Inflammatory macrophage treated with lipopolysaccharide for 4 hours (primary cell): ENCODE data around the gene GABRB2.

Experiments used
- DNase-seq: peaks from one replicate; pipeline ENCODE4 v3.0.0-alpha.2; 2020

Gene GABRB2

DNA sequence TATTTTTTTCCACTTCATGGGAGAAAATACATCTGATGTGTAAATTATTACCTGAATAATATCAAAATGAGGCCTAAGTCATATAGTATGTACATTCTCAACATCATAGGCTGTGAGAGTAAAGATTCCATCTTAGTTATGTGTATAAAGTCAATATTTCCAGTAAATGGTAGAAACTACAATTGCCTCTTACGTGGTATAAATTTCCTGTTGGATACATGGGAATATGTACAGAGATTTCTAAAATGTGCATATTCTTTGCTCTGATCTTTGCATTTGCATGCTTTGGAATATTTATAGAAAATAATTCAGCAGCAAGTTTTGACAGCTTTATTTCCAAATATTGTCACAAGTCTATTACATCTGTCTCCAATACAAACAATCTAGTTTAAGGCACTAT is 78.8 kb downstream of the GABRB2 start:
- no peak for DNase-seq

DNA sequence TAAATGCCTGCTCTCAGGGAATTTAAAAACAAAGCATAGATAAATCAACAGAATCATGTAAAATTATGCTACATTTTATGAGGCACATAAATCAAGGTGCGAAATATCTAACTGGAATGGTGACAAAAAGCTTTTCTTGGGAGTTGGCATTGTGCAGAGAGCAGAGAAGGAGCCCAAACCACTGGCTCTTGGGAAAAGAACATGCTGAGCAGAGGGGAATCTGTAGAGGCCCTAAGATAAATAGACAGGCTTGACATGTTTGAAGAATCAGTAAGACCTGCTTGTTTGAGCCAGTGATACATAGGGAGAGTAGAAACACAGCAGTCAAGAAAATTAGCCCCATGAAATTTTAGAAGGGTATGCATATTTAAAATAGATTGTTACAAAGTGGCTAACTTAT is 85.8 kb downstream of the GABRB2 start:
- no peak for DNase-seq

DNA sequence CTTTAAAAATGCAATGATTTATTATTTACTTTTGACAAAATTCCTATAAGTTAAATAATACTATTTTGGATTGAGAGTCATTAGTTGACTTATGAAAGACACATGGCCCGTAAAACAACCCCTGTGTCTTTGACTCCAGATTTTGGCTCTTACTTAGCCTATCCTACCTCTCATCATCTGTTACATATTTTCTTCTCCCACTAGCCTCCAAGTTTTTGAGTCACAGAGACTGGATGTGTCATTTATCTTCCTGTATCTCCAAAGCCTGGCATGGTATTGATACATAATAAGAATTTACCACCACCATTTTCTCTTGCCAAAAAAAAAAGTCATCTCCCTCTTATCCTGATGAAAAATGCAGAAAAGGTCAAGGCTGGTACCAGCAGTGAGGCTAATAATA is 99.9 kb downstream of the GABRB2 start:
- no peak for DNase-seq

DNA sequence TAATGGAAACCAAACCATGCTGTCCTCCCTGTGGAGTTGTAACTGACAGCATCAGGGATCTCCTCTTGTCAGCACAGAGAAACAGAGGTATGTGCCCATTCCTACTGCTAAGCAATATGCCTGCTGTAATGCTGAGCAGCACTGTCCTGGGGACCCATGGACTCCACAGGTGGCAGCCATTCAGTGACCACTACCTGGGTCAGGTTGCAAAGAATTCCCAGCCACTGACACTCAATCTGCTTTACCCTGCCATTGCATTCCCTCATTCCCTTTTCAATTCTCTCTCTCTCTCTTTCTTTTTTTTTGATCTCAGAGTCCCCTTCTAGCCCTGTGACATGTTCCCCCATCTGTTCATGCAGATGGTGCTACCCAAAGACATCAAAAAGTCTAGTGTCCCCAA is 104.1 kb downstream of the GABRB2 start:
- no peak for DNase-seq

DNA sequence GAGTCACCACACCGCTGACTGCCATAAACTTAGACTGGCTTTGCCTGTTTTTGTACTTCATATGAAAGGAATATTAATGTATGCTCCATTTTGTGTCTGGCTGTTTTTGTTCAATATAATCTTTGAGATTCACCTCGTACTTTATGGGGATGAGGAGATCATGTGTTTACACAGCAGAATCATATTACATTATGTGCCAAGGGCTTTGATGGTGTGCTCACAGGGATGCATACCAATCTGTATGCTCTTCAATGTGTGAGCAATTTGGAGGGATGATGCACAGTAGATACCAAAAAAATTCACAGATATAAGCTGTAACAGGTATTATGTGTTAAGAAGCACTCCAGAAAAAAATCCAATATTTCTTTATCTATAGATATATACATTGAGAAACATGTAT is 113.7 kb downstream of the GABRB2 start:
- DNase-seq: no peak

DNA sequence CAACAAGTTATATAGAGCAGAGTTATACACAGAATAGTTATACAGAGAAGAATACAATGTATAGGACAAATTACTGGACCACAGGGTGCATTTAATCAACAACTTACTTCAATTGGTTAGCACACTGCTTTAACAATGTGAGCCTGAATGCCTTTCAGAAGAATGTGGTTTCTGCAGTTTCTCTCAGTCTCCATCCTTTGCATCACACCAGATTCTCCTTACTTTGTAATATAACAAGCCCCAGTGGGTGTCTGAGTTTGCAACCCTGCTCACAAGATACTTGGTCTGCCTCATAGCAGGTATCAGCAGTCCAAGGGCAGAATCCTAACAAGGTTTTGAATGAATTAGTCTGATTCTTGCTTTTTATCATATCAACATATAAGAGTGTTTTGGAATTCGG is 114.6 kb downstream of the GABRB2 start:
- no peak for DNase-seq

DNA sequence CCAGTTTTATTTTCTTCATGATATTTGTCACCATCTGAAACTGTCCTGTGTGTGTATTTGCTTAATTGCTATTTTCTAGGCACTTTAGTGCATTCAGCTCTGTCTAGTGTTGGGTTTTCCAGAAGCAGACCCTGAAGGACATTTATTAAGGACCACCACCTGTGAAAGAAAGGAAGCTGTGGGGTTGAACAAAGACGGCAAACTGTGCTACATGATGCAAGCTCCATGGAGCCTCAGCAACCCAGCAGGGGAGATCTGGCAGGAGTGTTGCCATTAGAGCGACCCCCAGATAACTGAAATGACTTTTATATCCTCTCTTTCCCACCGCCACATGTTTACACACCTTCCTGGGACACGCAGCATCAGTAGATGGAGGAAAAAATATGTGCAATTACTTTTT is 125.5 kb downstream of the GABRB2 start:
- no peak for DNase-seq

DNA sequence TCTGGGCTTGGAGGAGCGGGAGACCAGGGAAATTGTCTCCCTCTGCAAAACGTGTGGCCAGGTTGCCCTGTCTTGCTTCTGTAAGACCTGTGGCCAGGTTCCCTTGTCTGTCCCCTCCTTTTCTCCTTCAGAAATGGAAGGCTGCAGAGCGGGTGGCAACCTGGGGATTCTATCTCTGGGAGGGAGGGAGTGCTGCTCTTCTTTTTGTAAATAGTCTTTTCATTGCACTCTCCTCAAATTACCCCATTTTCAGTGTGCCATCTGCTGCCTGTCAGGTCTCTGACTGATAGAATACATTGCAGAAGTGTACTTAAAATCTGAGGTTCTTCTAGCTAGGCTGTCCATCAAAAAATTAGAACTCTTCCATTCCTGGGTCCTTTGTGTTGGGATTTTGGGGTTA is 126.0 kb downstream of the GABRB2 start:
- no peak for DNase-seq

DNA sequence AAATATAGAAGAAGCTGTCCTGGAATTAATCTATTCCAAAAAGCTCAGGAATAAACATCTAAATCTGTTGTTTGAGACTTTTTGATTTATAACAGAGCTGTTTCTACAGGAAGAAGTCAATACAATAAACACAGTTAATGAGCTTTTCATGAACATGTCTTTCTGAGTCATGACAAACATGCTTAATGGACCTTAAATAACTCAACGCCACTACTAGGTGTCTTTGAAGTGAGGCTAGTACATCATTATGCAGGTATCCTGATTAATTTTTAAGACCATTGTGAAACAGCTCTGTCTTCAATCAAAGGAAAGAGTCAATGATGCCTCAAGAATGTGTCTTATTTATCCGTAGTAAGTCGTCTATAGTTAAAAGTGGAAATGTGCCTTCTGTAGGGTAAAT is 131.6 kb downstream of the GABRB2 start:
- no peak for DNase-seq

DNA sequence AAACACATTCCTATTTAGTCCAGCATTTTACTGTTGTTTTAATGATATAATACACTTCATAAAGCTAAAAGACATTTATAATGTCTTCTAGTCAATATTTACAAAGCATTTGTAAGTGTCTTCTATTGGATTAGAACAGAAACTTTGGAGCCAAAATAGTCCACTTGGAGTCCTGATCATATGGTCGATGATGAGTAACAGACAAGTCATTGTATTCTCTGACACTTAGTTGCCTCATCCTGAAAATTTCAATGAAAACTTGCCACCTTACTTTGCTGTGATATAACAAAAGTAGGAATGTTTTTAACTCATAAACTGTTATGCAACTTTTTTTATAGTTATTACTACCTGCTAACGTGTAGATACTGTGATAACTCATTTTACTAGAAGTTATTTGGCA is 132.5 kb downstream of the GABRB2 start:
- no peak for DNase-seq

DNA sequence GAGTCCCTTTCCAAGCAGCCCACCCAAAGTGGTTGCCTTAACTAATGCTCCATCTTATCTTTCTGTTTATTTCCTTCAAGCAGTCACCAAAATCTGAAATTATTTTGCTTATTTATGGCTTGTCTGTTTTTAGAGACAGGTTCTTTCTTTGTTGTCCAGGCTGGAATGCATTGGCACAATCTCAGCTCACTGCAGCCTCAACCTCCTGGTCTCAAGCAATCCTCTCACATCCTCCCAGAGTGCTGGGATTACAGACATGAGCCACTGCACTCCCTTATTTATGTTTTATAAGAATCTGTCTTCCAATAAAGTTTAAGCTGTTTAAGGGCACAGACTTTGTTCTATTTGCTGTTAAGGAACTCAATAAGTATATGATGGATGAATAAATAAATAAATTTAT is 133.7 kb downstream of the GABRB2 start:
- DNase-seq: no peak

DNA sequence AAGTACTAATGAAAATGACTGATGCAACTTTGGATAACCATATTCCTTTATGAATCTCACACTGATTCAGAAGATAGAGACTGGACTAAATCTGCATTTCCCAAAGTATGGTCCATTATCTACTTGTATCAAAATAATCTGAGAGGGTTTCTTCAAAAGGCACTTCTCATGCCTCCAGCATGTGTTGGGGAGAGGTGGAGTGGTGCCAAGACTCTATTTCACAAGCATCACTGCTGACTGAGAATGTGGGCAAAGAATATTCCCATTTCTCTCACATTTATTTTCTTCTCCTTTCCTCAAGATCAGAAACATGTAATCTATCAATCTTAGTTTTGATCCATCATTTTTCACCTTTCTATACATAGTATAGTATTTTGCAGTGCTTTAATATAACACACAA is 135.4 kb downstream of the GABRB2 start:
- no peak for DNase-seq

DNA sequence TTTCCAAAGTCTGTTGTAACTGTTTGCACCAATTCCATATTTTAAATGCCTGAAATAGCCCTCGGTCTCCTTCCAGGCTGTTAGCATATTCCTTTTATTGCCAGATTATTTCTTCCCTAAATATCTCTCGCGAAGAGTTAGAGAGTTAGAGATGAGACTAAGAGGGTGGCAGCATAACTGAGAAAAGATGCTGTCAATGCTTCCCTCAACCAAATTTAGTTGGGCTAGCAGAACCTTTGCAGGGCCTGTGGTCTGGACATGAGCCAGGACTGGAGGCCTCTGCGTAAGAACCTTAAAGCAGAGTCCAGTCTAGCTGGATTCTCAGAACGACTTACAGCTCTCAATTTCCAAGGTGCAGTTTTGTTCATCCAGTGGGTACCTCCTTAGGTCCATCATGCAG is 135.9 kb downstream of the GABRB2 start:
- no peak for DNase-seq

DNA sequence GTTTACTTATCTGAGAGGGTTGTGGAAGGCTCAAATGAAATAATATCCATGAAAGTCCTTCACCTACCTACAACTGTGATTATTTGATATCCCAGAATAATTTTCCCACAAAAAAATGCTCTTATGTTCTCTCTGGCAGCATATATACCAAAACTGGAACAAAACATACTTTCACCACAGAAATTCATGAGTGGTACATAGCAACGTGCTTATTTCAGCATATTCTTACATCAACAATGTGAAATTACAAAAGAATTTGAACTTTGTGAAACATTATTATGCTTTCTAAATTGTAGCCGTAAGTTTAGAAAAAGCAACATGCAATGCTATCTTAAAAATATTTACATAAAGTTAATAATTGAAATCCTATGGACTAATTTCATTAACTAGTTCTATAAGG is 137.1 kb downstream of the GABRB2 start:
- DNase-seq: no peak

DNA sequence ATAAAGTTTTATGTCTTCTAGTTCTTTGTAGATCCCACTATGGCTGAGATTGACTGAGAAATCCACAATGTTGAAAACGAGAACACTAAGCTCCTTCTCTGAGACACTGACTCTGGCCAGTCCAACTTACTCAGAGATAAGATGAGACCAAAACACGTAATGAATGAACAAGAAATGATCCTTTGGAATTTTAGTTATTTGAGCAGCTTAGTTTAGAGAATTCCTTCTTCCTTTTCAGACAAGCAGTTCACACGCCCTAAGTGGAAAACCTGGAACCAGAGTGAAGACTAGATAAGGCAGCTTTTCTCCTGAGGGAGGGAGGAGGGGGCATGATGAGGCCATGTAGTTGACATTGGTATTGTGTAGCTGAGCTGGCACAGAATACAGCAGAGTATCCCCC is 139.6 kb downstream of the GABRB2 start:
- no peak for DNase-seq

DNA sequence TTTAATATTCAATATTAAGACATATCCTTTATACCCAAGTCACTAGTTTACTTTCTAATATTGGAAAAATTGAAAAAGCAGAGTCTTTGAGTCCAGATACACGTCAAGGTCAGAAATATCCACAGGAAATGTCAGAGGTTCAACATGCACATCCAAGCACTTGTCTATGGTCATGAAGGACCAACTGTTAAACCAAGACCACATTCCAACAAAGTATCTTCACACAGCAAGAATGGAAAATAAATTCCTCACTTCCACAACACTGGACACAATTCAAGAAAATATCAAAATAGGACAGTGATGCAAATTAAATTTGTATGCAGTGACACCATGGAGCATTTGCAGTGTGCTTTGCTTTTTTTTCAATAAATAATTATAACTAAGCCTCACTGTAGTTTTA is 142.5 kb downstream of the GABRB2 start:
- no peak for DNase-seq

DNA sequence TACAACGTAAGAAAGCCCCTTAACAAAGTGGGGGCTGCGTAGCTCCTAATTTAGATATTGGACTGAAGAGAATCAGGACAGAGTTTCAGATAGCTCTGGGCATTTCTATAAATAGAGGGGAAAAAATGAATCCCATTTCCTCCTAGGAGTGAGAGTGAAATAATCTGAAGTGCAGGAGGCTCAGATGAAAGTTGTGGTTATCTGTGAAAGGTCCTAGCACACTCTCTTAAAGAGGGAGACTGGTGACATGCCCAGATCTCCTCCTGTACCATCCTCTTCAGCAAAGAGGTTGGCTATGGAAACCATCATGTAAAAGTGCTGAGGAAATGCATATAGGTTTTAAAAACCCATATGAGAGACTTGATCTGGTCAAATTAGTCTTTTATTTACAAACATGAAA is 143.4 kb downstream of the GABRB2 start:
- no peak for DNase-seq

DNA sequence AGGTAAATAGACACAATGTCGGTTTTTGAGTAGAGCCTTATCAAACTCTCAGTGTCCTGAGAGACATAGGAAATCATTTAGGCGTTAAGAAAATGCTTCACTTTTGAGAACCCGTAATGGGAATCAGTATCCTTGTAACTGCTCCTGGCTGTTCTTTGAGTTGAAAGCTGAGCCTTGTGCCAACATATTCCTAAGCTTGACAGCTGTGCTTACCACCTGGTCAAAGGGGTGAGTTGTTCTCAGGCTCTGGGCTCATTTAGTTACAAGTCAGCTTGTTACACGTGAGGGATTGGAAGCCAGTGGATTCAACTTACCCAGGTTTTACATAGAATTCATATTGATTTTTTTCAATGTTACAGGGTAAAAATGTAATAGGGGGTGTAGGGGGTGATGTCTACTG is 145.9 kb downstream of the GABRB2 start:
- DNase-seq: no peak

DNA sequence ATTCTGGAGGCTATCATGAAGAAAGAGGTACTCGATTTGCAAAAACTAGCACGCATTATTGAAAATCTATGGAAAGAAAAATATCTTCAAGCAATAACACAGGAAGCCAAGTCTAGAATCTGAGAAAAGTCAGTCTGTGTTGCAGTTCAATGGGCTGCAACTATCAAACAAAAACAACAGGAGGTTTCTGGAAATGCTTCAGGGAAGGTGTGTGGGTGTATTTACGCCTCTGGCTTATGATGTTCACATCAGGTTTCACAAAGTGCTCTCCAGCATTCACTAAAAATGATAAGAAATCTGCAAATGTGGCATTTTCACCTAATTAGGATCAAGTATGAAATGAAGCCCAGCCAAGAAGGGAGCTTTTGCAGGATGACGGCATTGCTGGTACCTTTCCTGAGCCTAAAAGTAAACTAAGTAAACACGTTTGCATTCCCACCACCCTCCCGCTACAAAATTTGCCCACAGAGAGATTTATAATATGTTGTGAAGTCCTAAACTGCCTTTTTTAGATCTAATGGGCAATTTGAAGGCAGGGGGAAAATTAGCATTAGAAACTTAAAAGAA is 146.4 kb downstream of the GABRB2 start:
- DNase-seq: no peak

DNA sequence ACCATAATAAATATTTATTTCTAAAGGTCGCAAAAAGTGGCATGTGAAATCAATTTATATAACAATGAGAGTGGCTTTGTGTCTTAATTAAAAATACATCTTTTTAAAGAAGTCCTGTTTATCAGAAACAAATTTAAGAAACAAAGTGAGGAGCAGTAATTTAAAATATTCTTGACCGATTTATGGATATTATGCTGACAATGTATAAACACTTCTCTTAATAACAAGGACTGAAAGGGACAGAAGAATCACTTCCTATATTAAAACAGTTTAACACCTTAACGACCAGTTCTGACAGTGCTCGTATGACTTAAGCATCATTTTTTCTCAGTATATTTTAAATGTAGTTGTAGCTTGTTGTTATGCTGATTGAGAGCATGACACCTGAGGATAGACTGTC is 149.1 kb downstream of the GABRB2 start:
- DNase-seq: no peak

DNA sequence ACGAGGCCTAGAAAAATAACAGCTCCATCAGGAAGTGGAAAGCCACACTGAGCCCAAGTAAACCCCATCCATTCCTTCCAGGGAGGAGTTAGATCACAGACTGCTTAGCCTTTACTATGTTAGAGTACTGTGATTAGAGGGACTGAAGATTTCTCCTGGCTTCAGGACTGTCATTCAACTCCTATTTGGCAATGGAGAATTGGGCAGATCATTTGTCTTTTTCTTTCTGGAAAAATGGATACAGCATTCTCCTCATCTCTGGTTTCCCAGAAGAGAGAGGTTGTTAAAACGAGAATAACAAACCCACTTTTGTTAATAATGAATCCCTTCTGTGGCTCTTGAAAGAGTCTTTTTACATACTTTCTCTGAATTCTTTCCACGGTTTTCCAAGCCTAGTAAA is 150.4 kb downstream of the GABRB2 start:
- DNase-seq: no peak

DNA sequence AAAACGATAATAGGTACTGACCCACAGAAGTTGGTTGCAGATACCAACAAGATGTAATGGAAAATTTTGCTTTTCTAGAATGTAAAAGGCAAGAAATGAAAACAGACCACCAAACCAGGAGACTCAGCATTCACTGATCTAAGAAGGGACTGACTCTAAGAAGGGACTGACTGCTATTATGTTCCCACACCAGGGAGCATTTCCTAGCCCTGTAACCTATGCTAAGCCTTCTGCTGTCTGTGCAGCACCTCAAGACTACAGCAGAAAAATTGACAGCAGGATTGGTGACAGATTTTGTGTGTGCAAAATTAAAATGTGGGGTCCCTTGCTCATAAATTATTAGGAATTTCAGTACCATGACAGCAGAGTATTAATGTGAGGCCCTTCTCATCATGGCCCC is 154.8 kb downstream of the GABRB2 start:
- DNase-seq: no peak

DNA sequence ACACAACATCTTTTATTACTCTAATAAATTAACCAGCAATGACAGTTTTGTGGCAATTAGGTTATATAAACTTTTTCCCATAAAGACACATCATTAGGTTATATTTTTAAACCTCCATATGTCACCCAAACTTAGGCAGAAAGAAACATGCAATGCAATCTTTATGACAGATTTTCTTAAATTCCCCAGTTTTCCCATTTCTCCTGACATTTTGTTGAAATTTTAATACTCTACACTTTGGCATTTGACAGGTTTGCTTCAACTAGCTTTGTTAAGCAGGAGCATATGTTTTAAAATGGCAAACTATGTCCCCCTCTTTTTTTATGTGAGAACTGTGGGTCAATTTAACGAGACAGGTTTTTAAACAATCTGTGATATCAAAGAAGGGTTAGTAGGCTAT is 155.5 kb downstream of the GABRB2 start:
- DNase-seq: no peak

DNA sequence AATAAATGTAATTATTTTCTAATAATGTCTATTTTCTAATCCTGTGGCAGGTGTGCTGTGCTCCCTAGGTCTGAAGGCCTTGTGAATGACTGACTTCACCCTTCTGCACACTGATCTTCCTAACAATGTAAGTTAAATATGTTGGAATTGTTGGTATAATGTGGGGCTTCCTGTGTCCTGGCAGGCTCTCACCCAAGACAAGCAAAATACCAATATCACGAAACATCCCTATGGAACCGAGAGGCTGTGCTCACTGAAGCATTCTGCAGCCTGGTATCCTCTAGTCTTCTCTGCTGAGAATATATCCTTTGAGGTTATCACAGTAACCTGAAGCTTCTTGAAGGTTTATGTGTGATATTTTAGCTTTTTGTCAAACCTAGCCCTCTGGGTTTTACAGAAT is 159.4 kb downstream of the GABRB2 start:
- DNase-seq: no peak

DNA sequence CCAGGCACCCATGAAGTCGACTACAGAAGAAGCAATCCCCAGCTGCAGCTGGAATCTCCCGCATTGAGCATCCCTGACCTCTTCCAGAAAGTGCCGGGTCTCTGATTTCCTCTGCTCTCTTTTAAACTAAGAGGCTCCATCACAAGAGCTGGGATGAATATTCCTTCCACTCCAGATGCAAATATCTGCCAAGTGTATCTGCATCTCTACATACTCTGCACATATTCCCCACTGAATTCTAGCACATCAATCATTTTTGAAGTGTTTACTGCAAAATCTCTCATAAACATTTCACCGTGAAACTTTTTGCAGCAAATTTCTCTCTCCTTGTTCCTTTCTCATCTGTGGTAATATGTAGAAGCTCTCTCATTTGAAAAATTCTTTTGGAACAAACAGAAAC is 161.5 kb downstream of the GABRB2 start:
- no peak for DNase-seq

DNA sequence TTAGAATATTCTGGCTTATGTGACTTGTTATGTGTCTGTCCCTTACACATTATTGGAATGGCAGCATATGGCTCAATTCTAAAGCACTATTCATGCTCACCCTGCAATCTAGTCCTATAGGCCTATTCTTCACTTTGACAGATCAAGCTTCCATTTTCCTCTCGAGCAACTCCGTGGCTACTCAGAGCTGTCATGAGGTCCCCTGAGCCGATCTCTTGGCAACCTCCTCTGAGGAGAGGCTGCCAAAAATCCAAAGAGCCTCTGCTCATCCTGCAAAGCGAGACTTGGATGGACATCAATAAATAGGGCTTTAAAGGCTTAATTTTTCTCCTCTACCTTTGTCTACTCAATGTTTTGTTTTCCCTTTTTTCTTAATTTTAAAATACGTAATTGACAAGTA is 163.8 kb downstream of the GABRB2 start:
- DNase-seq: no peak
